Fibroblast of skin of scalp (primary cell): Measurements from ENCODE around the gene SRGAP3.

ENCODE experiments used
- DNase-seq: peaks from one replicate; pipeline ENCODE4 v3.0.0-alpha.2; 2013

SRGAP3 gene

DNA sequence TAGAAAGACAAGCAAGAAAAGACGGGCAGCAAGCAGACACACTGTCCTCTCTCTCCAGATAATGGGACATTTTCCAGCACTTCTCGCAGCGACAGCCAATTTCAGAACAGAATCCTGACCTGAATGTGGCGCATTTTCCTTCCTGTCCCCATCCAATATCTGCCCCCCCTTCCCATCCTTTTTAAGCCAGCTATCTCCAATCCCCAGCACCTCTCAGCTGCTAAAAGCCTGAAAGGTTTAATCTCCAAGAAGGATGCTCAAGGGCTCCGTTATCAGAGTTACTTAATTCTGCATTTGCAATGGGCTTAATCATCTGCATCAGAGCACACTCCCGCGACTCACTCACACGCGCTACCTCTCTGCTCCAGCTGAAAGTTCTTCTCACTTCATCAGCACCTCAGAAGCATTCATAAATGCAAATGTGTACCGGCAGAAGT is 50.5 kb downstream of the SRGAP3 start:
- DNase-seq = no peak

DNA sequence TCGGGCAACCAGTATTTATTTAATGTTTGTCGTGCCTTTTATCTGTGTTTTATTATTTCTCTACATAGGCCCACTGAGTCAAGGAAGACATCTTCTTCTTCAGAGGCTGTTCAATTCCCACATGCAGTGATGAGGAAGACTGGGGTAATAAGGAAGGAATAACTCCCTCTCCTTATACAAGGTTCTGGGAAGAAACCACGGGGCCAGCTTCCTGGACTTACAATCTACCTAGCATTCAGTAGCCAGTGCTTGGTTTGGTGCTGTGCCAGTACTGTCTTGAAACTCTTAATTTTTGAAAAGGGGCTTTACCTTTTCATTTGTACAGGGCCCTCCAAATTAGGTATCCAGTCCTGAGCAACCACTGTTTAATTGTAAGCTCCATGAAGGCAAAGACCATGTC is 51.2 kb downstream of the SRGAP3 start:
- no peak for DNase-seq

DNA sequence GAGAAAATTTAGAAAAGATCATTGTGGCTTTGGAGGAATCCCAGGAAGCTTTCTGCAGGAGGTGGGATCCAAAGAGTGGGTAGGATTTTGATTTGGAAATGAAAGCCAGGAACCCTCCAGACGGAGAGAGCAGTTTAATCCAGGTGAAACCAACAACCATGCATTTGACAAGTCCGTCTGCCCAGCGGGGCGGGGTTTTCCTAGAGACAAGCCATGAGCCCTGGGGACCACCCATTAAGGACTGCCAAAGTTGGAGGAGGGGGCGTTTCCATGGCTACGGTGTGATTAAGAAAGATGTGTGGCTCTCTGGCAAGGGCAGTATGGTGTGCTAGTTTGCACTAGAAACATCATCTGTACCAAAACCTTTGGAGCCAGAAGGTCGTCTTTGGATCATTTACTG is 53.4 kb downstream of the SRGAP3 start:
- no peak for DNase-seq

DNA sequence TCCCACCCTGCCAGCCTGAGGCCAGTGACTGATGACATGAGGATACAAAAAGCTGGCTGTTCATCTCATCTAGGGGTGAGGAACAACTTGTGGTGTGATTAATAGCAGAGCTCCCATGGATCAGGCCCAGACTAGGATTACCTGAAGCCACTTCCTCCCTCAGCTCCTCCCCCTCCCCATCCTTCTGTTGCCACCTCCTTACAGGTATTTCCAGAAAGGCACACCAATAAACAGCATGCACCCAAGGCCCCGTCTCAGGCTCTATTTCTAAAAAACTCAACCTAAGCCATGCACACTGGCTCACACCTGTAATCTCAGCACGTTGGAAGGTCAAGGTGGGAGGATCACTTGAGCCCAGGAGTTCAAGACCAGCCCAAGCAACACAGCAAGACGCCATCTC is 54.1 kb downstream of the SRGAP3 start:
- DNase-seq = no peak

DNA sequence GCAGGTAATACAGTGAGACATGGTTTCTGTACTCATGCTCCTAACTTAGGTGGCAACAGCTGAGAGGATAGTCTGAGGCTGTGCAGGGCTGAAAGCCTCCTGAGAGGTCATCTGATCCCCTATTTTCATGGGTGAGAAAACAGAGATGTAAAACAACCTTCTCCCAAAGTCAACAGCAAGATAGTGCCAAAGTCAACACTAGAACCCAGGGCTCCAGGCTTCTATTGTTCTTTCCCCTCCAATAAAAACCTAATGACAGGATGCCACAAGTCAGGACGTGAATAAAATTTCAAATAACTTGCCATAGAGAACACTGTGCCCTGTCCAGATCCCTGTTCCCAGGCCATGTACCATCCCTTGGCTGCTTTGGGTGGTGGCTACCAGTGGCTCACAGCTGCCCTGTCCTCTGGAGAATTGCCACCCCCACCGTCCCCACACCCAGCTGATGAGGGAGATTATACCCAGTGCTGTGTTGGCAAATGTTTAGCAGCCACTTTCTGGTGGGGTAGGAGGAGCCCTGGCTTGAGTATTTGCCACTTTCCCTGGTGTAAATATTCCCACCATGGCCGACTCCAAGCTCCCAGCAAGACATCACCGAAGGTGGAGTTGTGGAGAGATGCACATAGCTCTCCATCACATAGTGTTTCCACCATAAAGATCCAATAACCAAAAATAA is 54.8 kb downstream of the SRGAP3 start:
- DNase-seq = no peak

DNA sequence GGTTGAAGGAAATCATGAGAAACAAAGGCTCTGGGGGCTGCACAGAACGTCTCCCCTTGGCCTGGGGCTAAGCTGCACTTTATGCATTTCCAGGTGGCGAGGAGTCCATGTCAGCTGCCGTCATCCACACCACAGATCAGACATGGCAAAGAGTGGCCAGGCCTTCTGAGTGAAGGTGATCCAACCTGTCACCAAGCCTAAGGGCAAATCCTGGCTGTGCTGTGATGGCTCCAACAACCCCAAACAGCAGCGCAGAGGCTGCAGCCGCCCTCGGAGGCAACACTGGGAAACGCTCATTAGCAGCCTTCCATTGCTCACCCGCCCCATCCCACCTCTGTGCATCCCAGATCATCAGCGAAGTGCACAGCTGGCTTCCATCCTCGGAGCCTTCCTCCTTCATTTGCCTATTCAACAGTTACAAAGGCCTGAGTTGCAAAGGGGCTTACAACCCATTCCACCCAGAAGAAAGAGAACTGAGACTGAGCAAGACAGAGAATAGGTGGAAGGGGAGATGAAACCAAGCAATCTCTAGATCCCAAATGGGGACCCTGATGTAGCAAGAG is 55.7 kb downstream of the SRGAP3 start:
- DNase-seq = no peak

DNA sequence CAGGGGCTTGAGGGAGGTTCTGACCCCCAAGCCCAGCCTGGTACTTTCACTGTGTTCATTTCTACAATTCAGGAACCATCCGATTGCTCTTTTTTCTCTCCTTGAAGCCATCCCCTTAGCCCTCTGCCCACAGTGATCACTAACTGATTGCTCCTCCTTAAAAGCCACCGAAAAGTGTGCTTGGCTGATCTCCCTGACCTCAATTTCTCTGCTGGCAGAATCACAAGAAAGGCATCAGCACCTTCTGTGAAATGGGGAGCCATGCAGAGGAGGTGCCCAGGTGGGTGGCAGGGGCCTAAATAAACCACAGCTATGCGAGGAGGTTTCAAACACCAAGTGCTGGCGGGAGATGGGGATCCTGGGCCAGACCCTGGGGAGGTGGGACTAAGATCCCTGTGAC is 56.2 kb downstream of the SRGAP3 start:
- no peak for DNase-seq

DNA sequence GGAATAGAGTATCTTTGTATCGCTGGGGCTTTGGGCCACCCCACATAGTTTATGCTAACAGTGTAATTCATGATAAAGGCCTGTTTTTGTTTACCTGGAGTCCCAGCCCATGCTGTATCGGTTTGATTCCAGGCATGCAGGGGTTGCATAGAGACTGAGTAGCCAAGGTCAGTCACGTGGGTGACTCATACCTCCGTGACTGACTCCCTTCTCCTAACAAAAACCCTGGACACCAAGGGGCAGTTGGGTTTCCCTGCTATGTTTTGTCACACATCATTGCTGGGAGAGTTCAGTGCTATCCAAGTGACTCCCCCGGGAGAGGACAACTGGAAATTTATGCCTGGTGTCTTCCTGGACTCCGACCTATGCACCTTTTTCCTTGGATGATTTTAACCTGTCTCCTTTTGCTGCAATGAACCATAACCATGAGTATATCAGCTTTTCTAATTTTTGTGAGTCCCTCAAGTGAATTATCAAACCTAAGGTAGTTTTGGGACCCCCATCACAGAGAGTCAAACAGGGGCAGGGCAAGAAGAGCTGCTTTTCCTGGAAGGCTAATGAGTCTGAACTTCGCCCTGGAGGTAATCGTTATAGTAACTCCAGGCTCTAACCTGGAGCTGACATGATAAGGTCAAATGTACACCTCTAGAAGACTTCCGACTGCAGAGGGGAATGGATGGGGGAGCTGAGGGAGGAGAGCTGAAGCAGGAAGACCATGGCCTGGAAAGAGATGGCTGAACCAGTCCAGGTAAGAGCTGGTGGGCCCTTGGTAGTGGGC is 57.0 kb downstream of the SRGAP3 start:
- no peak for DNase-seq

DNA sequence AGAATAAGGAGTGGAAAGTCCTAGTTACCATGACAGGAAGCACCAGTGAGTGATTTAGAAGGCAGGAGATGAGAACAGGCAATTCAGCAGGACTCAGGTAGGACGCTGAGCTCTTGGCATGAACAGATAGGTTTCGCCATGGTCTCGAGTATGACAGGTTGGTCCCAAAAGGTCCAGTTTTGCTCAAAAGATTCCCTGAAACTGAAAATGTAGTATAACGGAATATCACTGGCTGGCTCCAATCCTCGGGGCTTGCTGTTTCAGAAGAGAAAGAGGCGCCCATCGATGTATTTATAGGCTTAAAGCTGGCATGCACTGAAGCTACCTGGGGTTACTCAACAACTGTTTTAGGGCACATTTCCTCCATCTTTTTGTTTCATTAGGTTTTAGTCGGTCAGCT is 59.2 kb downstream of the SRGAP3 start:
- DNase-seq = no peak

DNA sequence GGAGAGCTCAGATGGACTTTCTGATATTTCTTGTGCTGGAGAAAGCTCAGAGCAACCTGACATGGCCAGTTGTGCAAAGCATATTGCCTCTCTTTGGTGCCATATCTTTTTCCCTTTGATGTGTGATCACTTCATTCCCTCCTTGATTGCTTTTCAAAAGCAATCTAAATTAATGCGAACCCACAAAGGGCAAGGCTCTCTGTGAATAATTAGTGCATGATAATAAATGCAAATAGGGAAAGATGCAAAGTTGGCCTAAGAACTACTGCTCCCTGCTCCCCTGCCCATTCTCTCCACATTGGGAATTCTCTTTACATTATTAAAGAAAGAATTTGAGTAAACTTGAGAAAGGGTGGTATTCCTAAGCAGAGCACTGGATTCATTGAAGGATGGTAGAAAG is 60.9 kb downstream of the SRGAP3 start:
- DNase-seq = no peak

DNA sequence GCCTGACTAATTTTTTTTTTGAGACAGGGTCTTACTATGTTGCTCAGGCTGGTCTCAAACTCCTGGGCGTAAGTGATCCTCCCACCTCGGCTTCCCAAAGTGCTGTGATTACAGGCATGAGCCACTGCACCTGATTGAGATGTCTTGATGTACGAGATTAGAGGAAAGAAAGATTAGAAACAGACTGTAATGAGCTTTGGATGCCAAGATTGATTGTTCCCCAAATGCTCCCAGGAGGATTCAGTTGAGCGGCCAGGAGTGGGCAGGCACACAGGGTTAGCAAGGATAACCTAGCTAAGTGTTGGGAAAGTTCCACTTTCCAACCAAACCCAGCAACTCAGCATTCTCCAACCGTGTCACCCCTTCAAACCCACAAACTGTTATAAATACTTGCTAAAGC is 63.7 kb downstream of the SRGAP3 start:
- no peak for DNase-seq

DNA sequence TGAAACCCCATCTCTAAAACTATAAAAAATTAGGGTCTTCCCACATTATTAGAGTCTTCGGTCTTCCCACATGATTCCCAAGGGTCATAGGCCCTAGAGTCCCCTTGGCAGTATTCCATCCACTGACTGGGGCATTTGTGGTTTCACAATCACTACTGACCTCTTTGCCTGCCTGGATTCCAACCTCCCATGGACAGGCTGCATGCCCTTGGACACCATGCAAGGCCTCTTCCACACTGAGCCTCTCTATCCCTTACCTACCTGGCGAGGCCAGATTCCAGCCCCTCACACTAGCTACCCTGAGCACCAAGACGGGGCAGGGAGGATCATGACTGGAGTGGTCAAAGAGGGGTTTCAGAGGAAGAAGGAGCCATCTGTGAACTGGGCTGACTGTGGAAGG is 64.4 kb downstream of the SRGAP3 start:
- no peak for DNase-seq

DNA sequence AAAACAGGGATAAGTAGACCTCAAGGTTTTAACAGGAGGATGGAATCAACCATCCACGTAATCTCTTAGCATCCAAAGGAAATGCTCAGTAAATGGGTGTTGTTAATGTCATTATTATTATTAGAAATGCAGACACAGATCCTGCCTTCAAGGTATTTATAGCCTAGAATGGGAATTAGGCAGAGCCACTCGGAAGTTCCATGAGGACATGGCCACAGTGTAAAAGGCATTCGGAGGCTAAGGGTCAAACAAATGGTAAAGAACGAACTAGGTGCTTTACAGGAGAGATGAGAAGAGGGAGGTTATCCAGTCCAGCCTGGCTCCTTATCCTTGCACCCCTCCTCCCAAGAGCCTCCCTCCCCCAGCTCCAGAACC is 65.0 kb downstream of the SRGAP3 start:
- DNase-seq = no peak

DNA sequence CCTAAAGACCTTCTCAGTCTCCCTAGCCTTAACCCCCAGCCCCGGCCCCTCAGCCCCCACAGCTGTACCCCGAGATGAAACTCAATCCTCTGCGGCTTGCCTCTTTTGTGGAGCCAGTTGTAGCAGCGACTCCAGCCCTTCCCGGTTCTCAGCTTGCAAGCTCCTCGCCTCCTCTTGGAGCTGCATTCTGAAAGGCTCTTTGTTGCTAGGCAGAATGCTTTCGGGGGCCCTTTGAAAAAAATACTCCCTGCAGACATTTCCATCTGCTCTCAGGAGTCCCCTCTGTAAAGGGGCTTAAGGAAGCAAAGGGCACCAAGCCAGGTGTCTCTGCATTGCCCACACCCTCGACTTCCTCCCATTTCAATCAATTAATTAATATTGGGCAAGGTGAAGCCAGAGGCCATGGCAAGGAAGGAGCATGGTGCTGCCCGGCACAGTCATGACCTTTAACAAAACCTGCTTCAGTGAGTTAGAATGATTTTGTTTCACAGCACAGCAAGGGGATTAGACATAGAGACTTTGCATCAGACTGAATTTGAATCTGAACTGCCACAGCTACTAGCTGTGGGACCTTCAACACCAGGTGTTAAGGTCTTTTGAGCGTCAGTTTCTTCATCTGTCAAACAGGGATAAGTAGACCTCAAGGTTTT is 65.5 kb downstream of the SRGAP3 start:
- DNase-seq = no peak

DNA sequence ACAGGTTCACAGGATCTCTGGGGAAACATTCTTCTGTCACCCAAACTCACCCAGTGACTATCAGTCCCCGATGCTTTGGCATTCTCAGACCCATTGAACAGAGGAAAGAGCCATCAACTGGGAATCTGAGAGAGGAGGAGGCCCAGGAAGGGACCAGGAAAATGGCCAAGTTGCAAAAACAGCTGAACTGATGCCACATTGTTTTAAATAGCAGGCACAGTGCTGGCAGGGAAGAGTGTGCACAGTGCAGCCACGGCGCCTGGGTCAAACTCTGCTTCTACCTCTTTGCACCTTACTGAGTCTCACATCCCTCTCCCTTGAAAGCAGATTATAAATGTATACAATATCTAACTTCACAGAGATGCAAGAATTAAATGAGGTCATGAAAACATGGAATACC is 66.4 kb downstream of the SRGAP3 start:
- DNase-seq = no peak

DNA sequence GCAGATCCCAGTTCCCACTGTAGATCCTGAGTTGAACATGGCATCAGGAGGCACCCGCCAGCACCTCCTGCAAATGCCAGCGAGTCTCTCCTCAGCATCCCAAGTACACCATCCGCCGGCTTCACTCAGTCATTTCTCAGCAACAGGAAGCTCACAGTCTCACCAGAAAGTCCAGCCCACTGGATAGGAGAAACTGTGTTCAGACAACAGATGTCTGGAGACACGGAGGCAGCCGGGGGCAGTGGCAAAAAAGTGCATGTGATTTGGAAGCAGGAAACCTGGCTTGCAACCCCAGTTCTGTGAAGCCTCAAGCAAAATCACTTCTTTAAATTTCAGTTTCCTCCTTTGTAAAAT is 68.7 kb downstream of the SRGAP3 start:
- DNase-seq = no peak

DNA sequence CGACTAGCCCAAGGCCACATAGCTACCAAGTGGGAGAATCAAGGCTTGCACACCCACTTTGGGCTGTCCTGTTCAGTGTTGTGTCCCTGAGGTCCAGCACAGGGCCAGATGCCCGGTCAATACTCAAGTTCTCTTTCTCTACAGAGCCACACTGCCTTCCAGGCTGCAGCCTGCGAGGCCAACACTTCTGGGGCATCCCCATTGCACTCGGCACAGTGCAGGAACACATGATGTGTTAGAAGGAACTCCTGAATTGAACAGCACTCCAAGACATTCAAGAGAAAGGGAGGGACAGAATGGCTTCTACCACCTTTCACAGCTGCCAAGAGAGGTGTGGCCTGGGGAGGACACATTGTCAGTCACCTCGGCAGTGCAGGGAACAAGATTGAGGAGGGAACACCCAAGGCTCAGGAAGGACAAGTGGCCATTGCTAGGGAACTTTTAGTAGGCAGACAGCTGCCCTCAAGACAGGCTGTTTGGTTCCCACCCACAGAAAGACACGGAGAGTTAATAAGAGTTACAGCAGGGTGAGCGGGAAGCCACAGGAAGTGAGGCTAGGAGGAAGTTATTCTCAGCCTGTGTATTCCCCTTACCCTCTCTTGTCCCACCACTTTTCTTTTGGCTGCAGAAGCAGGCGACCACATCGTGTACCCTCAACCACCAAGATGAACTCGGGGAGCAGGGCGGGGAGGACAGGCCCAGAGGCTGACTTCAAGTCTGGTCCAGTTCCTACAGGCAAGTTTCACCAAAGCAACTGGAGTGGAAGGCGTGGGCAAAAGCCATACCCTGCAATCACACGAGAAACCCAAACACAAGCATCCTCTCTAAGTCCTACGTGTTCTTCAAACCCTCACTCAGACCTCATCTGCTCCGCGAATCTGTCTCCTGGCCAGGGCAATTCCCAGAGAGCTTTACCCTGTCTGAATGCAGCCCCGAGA is 69.4 kb downstream of the SRGAP3 start:
- no peak for DNase-seq

DNA sequence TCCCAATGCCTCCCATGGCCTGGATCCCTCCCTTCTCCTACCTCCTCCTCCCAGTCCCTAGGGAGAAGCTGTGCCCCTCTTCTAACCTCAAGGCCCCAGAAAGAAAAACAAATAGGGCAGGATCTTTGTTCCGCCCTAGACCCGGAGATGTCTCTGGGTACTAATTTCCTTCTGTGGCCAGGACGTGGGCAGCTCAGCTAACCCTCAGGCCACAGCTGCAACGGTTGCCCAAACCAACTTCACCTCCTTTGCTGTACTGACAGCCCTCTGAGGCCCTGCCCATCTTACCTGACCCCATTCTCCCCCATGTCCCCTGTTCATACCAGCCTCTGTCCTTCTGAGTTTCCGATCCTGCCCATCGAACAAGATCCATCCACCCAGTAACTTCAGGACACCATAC is 70.7 kb downstream of the SRGAP3 start:
- no peak for DNase-seq

DNA sequence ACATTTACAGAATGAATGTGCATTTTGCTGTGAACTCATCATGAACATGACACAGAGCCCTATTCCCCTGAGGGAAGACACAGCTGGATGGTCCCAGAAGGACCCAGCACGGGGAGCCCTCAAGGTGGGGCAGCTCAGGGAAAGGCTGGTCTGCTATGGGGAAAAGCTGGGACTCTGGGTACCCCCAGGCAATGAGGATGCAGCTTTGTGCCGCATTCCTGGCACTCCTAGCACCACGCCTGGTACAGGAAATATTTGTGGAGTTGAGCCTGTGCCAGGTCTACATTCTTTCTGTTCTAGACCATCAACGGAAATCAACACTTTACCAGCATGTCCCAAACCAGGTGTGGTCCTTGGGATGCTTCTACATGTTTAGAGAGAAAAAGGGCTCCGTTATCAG is 74.0 kb downstream of the SRGAP3 start:
- DNase-seq = peak; percentile 50

DNA sequence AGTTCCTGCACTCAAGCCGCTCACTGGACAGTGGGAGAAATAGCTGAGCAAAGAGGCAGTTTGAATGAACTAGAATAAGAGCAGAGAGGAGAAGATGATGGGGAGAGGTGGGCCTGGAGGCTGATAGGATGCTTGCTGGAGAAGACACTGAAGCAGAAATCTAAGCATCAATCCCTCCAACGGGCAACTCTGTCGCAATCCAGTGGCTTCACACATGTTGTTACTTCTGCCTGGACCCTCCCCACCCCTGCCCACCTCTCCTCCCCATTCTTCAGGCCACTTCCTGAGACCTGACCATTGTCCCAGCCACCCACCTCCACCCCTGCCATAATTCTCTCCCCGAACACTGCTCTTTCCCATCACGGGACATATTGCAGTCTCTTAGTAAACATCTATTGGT is 76.0 kb downstream of the SRGAP3 start:
- no peak for DNase-seq

DNA sequence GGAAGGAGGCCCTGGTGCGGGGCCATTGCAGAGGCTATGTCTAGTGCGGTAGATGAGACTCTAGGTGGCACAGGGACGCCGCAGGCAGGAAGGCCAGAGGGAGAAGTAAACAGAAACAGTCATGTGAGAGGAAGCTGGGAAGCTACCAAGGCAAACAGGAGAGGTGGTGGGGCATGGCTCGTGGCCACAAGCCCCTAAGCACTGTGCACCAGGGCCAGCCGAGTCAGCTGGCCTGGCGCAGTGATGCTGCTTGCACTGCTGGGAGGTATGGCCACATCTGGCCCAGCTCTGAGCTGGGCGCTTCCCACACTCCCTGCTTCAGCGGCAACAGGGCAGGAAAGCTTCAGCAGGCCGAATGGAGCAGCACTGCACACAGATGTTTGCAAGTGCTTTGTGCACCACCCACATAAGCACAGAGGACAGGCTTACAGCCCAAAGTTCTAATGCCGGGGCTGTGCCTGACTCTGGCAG is 76.6 kb downstream of the SRGAP3 start:
- no peak for DNase-seq

DNA sequence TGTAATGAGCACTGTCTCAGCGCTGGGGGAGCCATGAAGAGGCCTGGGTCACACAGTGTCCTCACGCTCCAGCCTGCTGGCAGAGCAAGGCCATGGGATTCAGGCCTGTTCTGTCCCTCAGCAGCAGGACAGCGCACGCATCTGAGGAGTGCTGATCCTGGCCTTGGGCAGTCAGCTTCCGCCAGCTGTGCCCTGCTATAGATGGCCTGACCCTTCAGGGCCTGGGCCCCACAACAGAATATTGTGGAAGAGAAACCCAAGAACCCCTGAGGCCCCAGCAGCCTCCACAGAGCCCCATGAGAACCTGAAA is 78.6 kb downstream of the SRGAP3 start:
- no peak for DNase-seq
